Measurements from ENCODE around the gene NAPB.

DNA sequence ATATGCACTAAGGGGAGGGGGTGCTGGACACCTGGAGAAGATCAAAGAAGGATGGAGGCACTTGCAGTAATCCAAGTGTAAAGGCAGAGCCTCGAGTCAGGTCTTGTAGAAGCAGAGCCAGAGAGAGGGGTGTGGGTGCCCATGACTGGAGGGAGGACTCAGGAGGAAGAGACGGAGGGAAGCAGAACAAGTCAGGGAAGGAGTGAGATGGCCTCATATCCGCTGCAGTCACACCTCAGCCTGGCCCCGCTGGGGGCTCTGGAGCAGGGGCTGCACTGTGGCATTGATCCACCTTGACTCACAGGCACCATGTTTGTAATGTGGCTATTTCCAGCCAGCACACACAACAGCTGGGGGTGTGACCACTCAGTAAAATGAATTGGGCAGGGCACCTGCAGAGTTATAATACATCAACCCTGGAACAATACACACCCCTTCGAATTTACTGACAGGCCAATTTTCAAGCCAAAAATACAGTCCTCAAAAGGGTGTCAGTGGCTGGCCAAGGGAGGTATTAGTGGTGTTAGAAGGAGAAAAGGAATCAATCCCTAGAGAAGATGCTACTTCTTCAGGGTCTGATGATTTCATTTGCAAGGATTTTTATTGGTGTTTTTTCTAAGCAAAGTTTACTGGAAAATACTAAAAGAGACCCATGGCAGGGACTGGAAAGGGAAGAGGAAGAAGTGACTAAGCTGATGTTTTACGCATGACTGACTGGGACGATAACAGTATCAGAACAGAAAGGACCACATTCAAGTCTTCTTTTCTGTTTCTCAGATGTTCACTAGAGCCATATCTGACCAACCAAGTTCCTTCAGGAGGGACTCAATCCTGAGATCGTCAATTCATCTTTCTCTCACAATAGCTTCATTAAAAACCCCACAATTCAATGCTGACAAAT is 89.6 kb downstream of the NAPB start:
- TF ChIP-seq POLR2AphosphoS5 (IDR thresholded peaks at IDR 0.05; ENCODE audit: borderline replicate concordance, low read depth, low read length): no peak
- no peak for TF ChIP-seq EZH2 (IDR thresholded peaks at IDR 0.05)
- TF ChIP-seq FOXP2 (optimal IDR thresholded peaks at IDR 0.05; ENCODE audit: control extremely low read depth, extremely low read length, insufficient read depth): no peak

Measured in SK-N-MC (cell line).